ENCODE data around the gene PPP2R3C. TPM values are rescaled to one million over a fixed set of nuclear protein-coding genes. Genes with fewer than 3 reads are reported as not detected.
"Not testable (repeated sequence)": the region's sequence is repeated elsewhere in the genome, so short reads cannot be mapped to it uniquely, and the experiment has no call there.

The PPP2R3C gene
- polyA plus RNA-seq, 6 donors from 2014 or later: 50.6 to 78.1 (median 66.2) TPM

DNA sequence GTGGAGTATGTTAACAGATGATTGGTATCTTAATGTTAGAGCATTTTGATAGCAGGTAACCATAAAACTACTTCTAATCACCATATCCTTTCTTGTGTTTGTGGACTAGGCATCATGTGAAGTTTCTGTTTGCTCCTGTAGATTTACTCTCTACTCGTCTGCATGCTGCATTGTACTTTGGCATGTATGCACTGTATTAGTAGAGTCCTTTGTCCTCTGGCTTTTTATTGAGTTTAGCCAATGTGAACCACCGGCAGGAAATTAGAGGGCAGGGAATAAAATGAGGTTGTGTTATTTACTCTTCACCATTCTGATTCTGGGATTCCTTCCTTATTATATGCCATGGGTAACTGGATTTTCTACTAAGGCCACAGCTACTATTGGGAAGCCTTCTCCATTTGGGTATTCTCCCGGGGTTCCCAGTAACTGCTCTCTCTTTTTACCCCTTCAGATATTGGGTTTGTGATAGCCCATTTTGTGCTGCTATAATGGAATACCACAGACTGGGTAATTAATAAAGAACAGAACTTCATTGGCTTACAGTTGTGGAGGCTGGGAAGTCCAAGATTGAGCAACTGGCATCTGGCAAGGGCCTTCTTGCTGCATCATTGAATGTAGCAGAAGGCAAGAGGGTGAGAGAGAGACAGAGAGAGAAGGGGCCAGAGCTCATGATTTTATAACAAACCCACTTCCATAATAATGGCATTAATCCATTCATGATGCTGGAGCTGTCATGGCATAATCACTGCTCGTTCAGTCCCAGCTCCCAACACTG is 53.4 kb downstream of the PPP2R3C start:
- no peak overlapping the region for H3K27ac Mint-ChIP-seq
- peaks cover 0 to 4% (median 0%) of the 10 kb centered on the region in 7 donors for H3K9me3 Mint-ChIP-seq
- H3K36me3 Mint-ChIP-seq: peaks cover 20 to 22% of the 10 kb centered on the region in 2 donors
- ATAC-seq (ENCODE audit: low read depth in 2 of 2) (no peak), DNase-seq (no peak)
- peaks cover 0 to 4% (median 0%) of the 10 kb centered on the region in 3 donors for H3K4me1 Mint-ChIP-seq
- H3K27me3 Mint-ChIP-seq: no peaks in the 10 kb centered on the region
- H3K4me3 Mint-ChIP-seq: no peak overlapping the region

DNA sequence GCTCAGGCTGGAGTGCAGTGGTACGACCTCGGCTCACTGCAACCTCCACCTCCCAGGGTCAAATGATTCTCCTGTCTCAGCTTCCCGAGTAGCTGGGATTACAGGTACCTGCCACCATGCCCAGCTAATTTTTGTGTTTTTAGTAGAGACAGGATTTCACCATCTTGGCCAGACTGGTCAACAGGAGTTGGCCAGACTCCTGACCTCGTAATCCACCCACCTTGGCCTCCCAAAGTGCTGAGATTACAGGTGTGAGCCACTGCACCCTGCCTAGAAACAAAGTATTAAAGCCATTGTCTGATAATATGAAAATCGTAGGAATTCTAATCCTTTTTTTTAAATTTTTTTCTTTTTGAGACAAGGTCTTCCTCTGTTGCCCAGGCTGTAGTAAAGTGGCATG is 56.1 kb downstream of the PPP2R3C start:
- not testable (repeated sequence) for H3K4me3 Mint-ChIP-seq; DNase-seq; H3K27ac Mint-ChIP-seq; ATAC-seq (ENCODE audit: low read depth in 2 of 2); H3K27me3 Mint-ChIP-seq; H3K4me1 Mint-ChIP-seq; H3K9me3 Mint-ChIP-seq
- H3K36me3 Mint-ChIP-seq: peaks cover 11 to 22% of the 10 kb centered on the region in 2 donors

DNA sequence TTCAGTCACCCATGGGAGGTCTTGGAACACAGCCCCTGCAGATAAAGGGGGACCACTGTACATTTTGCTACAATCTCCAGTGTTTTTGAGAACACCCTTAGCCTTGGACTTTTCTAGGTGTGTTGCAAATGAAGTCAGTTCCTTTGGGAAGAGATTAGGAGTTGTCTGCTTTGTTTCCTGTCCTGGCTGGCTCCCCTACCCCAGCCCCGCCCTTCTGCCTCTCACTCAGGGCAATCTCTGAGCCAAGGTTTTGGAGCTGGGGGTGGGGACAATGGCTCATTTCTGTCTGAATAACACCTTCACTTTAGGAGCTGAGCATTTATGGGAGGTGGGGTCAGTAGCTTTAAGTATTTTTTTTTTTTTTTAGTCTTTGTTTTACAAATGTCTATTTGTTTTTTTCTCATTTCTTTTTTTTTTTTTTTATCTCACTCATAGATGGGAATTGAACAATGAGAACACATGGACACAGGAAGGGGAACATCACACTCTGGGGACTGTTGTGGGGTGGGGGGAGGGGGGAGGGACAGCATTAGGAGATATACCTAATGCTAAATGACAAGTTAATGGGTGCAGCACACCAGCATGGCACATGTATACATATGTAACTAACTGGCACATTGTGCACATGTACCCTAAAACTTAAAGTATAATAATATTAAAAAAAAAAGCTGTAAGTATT is 60.5 kb downstream of the PPP2R3C start:
- H3K27ac Mint-ChIP-seq; H3K4me1 Mint-ChIP-seq; DNase-seq; H3K4me3 Mint-ChIP-seq; ATAC-seq (ENCODE audit: low read depth in 2 of 2); H3K9me3 Mint-ChIP-seq; H3K36me3 Mint-ChIP-seq; H3K27me3 Mint-ChIP-seq: not testable (repeated sequence)

DNA sequence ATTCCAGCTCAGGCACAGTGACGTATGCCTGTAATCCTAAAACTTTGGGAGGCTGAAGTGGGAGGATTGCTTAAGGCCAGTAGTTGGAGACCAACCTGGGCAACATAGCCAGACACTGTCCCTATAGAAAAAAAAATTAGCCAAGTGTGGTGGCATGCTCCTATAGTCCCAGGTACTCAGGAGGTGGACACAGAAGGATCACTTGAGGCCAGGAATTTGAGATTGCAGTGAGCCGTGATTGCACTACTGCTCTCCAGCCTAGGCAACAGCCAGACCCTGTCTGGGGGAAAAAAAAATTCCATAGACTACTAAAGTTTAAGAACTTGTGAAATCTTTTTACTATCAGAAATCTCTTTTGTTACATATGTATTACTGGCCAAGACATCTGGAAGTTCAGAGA is 69.2 kb downstream of the PPP2R3C start:
- ATAC-seq (ENCODE audit: low read depth in 2 of 2): no peak
- Mint-ChIP-seq H3K9me3 (no peaks in the 10 kb centered on the region), H3K4me3 (no peak overlapping the region), H3K36me3 (peaks cover 0 to 5% of the 10 kb centered on the region in 2 donors), H3K4me1 (peaks cover 2 to 15% (median 3%) of the 10 kb centered on the region in 3 donors), H3K27ac (no peak overlapping the region), H3K27me3 (no peaks in the 10 kb centered on the region)
- DNase-seq: no peak

DNA sequence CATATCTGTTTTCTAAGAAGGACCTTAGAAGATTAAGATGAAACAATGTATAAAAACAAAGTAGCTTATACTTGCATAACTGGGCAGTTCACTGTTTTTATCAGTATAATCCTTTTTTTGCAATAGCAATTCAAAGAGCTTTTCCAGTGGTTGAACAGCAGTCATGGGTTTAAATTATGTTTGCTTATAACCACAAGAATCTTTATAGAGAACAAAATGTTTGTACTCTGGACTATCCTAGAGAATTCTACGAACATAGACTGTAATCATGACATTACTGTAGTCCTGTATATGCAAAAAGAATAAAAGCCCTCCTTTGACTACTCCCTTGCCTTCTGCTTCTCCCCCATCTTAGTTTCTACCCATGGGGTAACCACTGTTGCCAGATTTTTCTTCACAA is 70.0 kb downstream of the PPP2R3C start:
- Mint-ChIP-seq H3K36me3 (peaks cover 0 to 5% of the 10 kb centered on the region in 2 donors), H3K4me1 (peaks cover 3 to 11% (median 8%) of the 10 kb centered on the region in 3 donors), H3K9me3 (no peaks in the 10 kb centered on the region), H3K27ac (no peak overlapping the region), H3K27me3 (no peaks in the 10 kb centered on the region), H3K4me3 (no peak overlapping the region)
- DNase-seq: no peak
- no peak for ATAC-seq (ENCODE audit: low read depth in 2 of 2)

DNA sequence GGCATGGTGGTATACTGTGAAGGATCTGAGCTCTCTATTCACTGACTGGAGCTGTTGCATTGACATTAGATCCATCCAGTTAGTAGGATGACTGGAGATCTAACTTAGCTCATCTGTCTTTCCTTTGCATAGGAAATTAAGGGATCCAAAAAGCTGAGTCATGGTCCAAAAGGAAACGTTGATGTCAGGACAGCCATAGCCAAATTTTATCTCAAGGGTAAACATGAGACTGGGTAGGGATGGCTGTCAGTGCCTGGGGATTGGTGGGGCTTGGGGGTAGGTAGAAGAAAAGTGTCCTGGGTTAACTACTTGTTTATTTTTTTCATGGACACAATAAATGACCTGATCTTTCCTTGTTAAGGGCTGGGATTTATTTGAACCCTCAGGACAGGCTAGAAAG is 71.1 kb downstream of the PPP2R3C start:
- peaks cover 0 to 5% of the 10 kb centered on the region in 2 donors for H3K36me3 Mint-ChIP-seq
- ATAC-seq (ENCODE audit: low read depth in 2 of 2) (no peak), DNase-seq (no peak)
- H3K4me1 Mint-ChIP-seq: peaks cover 5 to 12% (median 9%) of the 10 kb centered on the region in 3 donors
- no peaks in the 10 kb centered on the region for H3K9me3 Mint-ChIP-seq
- no peaks in the 10 kb centered on the region for H3K27me3 Mint-ChIP-seq
- H3K4me3 Mint-ChIP-seq: peak overlapping the region in 2 of 8 donors; percentile 35 to 36
- peak overlapping the region in 1 of 6 donors; percentile 37 for H3K27ac Mint-ChIP-seq

DNA sequence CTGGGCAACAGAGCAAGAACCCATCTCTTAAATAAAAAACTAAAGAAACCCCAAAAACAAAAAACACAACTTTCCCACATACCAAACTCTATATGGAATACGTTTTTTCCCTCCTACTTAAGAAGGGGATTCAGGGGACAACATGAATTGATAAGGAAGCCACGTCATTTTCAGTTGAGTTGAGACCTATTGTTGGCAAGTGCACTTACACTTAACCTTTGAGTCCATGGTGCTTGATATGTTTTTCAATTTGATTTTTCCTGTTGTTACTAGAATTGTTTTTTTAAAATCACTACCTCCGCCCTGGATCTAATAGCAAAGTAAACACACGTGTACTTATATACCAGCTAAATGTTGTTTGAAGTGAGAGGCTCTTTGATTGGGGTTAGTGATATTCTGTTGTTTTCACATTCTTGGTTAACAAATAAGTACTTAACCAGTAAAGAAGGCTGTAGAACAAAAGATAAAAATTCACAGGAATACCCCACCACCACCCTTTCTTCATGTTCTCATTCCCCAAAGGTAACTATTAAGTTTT is 73.7 kb downstream of the PPP2R3C start:
- peaks cover 0 to 2% of the 10 kb centered on the region in 2 donors for H3K36me3 Mint-ChIP-seq
- H3K4me1 Mint-ChIP-seq: peaks cover 12 to 21% (median 17%) of the 10 kb centered on the region in 3 donors
- H3K27ac Mint-ChIP-seq: peak overlapping the region; percentile 24 to 91 (median 66)
- H3K27me3 Mint-ChIP-seq: no peaks in the 10 kb centered on the region
- peak overlapping the region in 7 of 8 donors; percentile 40 to 96 (median 91) for H3K4me3 Mint-ChIP-seq
- ATAC-seq (ENCODE audit: low read depth in 2 of 2): no peak
- no peaks in the 10 kb centered on the region for H3K9me3 Mint-ChIP-seq
- no peak for DNase-seq

DNA sequence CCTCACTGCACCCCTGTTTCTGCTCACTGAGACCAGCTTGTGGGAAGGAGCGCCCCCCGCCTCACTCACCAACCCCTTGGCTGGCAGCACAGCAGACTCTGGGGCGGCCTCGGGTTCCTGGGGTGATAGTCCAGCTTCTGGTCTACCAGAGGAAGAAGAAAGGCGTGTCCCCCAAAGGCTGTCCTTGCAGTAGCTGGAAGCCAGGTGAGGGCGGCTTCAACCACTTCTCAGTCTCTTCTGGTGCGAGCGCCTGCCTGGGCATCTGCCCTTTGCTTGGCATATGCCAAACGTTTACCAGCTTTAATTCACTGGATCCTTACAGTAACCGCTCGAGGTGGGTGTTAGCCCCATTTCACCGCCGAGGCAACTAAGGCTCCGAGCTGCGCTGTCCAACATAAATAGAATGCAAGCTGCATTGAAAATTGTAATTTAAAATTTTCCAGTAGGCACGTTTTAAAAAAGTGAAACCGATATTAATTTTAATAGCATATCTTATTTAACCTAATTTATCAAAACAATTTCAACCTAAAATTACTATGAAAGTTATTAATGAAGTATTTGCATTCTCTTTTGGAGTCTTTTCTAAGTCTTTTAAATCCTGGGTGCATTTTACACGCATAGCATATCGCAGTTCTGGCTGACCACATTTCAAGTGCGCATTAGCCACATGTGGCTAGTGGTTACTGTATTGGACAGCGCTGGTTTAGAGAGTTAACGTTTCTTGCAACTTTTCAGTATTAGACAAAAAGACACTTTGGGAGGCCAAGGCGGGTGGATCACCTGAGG is 74.8 kb downstream of the PPP2R3C start:
- Mint-ChIP-seq H3K4me1 (peaks cover 12 to 21% (median 17%) of the 10 kb centered on the region in 3 donors), H3K27me3 (no peaks in the 10 kb centered on the region), H3K9me3 (no peaks in the 10 kb centered on the region), H3K4me3 (peak overlapping the region; percentile 84 to 99 (median 94)), H3K36me3 (no peaks in the 10 kb centered on the region), H3K27ac (peak overlapping the region; percentile 97 to 99 (median 98))
- no peak for DNase-seq
- ATAC-seq (ENCODE audit: low read depth in 2 of 2): peak; percentile 3 to 5

DNA sequence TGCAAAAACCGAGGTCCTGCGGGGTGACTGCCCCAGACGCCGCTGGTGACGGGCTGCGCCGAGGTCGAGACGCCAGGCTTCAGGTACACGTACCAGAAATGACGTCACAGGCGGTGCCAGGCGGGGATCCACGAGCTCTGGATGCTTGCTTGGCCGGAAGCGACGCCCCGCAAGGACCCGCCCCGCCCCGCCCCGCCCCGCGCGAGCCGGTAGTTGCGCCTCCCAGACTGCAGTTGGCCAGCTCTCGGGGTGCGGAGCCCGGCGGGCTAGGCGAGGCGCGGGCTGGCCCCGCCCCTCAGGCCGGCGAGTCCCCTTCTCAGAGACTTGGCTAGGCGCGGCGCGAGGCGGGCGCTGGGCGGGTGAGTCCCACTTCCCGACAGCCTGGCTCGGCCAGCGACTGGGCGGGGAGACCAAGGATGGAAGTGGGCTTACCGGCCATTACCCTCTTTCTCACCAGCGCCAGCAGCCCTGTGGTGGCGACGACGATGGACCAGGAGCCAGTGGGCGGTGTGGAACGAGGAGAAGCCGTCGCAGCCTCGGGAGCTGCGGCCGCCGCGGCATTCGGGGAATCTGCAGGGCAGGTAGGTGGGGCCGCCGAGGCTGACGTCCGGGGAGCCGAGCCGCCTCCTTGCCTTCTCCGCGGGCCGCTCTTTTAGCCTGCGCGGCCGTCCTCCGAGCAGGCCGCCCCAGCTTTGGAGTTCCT is 75.6 kb downstream of the PPP2R3C start, which contains the start of gene FAM177A1:
FAM177A1 (plus strand) TSS at position 225 of the 703 bp plus-strand sequence; CDS start at position 417, 192 bp downstream.
- peak; percentile 85 to 87 for ATAC-seq (ENCODE audit: low read depth in 2 of 2)
- peak within 1 kb of the TSS; percentile 98 to 100 (median 99) for H3K27ac Mint-ChIP-seq
- no peaks in the 10 kb centered on the region for H3K27me3 Mint-ChIP-seq
- DNase-seq: peak; percentile 97
- H3K9me3 Mint-ChIP-seq: no peaks in the 10 kb centered on the region
- H3K4me1 Mint-ChIP-seq: peaks cover 12 to 21% (median 17%) of the 10 kb centered on the region in 3 donors
- H3K36me3 Mint-ChIP-seq: no peaks in the 10 kb centered on the region
- peak within 1 kb of the TSS; percentile 84 to 99 (median 94) for H3K4me3 Mint-ChIP-seq

DNA sequence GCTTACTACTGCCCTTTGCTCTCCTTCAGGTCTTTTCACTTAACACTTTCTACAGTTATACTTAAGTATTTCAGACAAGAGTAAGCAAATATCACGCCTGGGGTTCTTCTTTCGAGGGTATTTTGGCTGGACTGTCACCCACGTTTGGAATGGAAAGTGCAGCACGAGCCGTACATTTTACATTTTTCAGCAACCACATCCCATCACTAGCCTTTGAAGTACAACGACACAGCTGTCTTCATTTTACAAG is 76.1 kb downstream of the PPP2R3C start:
- Mint-ChIP-seq H3K9me3 (no peaks in the 10 kb centered on the region), H3K4me3 (peak overlapping the region; percentile 84 to 99 (median 94)), H3K27ac (peak overlapping the region; percentile 97 to 100 (median 99)), H3K4me1 (peaks cover 12 to 21% (median 17%) of the 10 kb centered on the region in 3 donors), H3K27me3 (no peaks in the 10 kb centered on the region), H3K36me3 (no peaks in the 10 kb centered on the region)
- DNase-seq: no peak
- ATAC-seq (ENCODE audit: low read depth in 2 of 2): peak in 1 of 2 donors; percentile 3

DNA sequence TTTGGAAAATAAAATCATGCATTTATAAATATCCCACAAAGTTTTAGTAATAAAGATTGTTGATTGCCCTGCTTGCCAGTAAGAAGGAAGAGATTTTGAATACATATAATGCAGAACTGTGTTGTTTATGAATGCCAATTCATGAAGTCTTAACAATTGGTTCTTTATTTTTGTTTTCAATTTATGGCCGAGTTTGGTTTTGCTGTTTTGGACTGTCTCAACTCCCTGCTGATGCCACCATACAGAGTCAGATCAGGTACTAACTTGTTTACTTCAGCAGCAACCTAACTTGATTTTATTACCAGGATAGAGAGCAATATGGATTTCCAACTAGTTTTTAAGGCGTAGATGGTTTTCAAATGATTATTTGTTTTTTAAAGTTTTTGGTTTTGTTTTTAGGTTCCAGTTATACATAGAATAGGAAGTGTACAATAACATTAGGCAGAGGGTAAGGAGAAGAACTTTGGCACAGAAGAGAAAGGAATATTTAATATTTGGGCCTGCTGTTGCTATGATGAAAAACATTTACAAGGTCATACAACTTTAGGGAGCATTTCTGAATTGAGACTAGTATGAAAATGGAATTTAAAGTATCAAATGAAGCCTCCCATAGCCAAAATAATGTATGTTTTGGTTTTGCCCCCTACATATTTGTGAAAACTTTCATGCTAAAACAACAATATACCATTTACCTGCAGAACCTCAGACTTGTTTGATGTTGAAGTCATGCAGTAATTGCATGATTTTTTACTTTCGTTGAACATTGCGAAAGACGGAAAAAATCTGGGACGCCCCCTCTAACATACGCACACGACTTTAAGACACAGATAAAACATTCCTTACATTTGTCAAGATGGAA is 76.6 kb downstream of the PPP2R3C start:
- H3K27me3 Mint-ChIP-seq: no peaks in the 10 kb centered on the region
- H3K4me1 Mint-ChIP-seq: peaks cover 12 to 21% (median 17%) of the 10 kb centered on the region in 3 donors
- no peaks in the 10 kb centered on the region for H3K9me3 Mint-ChIP-seq
- peak overlapping the region; percentile 97 to 100 (median 99) for H3K27ac Mint-ChIP-seq
- no peaks in the 10 kb centered on the region for H3K36me3 Mint-ChIP-seq
- H3K4me3 Mint-ChIP-seq: peak overlapping the region; percentile 84 to 99 (median 94)
- no peak for DNase-seq
- ATAC-seq (ENCODE audit: low read depth in 2 of 2): peak in 1 of 2 donors; percentile 1

DNA sequence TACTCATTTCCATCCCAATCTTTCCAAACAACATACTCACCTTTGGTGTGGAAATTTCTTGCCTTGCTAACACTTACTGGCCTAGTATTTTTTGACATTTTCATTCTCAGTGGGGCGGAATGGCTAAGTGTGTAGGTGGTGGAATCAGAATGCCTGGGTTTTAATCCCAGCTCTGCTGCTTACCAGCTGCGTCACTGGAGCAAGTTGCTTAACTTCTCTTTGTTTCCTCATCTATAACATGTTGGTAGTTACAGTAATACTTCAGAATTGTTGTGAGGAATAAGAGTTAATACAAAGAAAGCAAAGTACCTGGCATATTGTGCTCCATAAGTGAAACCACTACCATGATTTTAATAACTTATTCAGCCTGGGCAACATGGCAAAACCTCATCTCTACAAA is 78.7 kb downstream of the PPP2R3C start:
- H3K4me1 Mint-ChIP-seq: peaks cover 12 to 21% (median 16%) of the 10 kb centered on the region in 3 donors
- H3K27me3 Mint-ChIP-seq: no peaks in the 10 kb centered on the region
- DNase-seq: no peak
- H3K4me3 Mint-ChIP-seq: no peak overlapping the region
- no peaks in the 10 kb centered on the region for H3K36me3 Mint-ChIP-seq
- H3K9me3 Mint-ChIP-seq: no peaks in the 10 kb centered on the region
- peak overlapping the region; percentile 8 to 86 (median 73) for H3K27ac Mint-ChIP-seq
- no peak for ATAC-seq (ENCODE audit: low read depth in 2 of 2)

Measured in naive B cell (primary cell).